Liver (tissue), 3 donors: Measurements from ENCODE around the gene PHTF1.

ENCODE experiments used
- ATF3 ChIP-seq: IDR thresholded peaks from 2 replicates; pipeline ENCODE4 v1.6.1; 2016; ENCODE audit warnings: antibody characterized with exemption
- CTCF ChIP-seq: fragments of 150-350 bp; IDR thresholded peaks from 2 replicates; pipeline ENCODE4 v1.5.1; 2017; ENCODE audit warnings: improper control_type of control experiment, low read depth, low read length; ENCODE audit not compliant: missing input control
- EGR1 ChIP-seq, 2 donors: IDR thresholded peaks; 2 replicates each; pipeline ENCODE4 v1.6.1; 2016 to 2018; ENCODE audit warnings: antibody characterized with exemption in 2 of 2, low read depth in 2 of 2
- GABPA ChIP-seq, 2 donors: IDR thresholded peaks in 1 of 2; conservative IDR thresholded peaks in 1 of 2; 2 replicates each; pipeline ENCODE4 v1.6.1; 2016; ENCODE audit warnings: antibody characterized with exemption in 2 of 2, mild to moderate bottlenecking in 1 of 2, moderate library complexity in 1 of 2
- HNF4G ChIP-seq: IDR thresholded peaks from 2 replicates; pipeline ENCODE4 v1.6.1; 2016; ENCODE audit warnings: antibody characterized with exemption
- JUND ChIP-seq, 2 donors: IDR thresholded peaks; 2 replicates each; pipeline ENCODE4 v1.6.1; 2016; ENCODE audit warnings: antibody characterized with exemption in 2 of 2
- MAX ChIP-seq: IDR thresholded peaks from 2 replicates; pipeline ENCODE4 v1.6.1; 2016; ENCODE audit warnings: antibody characterized with exemption
- REST ChIP-seq: IDR thresholded peaks from 2 replicates; pipeline ENCODE4 v1.6.1; 2016; ENCODE audit warnings: antibody characterized with exemption, mild to moderate bottlenecking
- RXRA ChIP-seq, 2 donors: IDR thresholded peaks; 2 replicates each; pipeline ENCODE4 v1.6.1; 2017 to 2018; ENCODE audit warnings: antibody characterized with exemption in 2 of 2, mild to moderate bottlenecking in 1 of 2
- YY1 ChIP-seq: IDR thresholded peaks from 2 replicates; pipeline ENCODE4 v1.6.1; 2016; ENCODE audit warnings: antibody characterized with exemption, mild to moderate bottlenecking
- ZBTB33 ChIP-seq: IDR thresholded peaks from 2 replicates; pipeline ENCODE4 v1.6.1; 2016; ENCODE audit warnings: antibody characterized with exemption
- donor health status: healthy.
- donor health status: healthy.

GRCh38 chr1:113770031-113770430 lies 10.7 kb upstream of the PHTF1 start:
- TF ChIP-seq REST = no peak
- no peak for TF ChIP-seq CTCF
- TF ChIP-seq GABPA (IDR thresholded peaks at IDR 0.05 in 1 of 2, conservative IDR thresholded peaks at IDR 0.05 in 1 of 2) = no peak
- no peak for TF ChIP-seq JUND (IDR thresholded peaks at IDR 0.05)
- no peak for TF ChIP-seq YY1
- TF ChIP-seq ATF3 = no peak
- no peak for TF ChIP-seq MAX
- no peak for TF ChIP-seq RXRA (IDR thresholded peaks at IDR 0.05)
- TF ChIP-seq ZBTB33 = no peak
- no peak for TF ChIP-seq EGR1 (IDR thresholded peaks at IDR 0.05; ENCODE audit: low read depth in 2 of 2)
- no peak for TF ChIP-seq HNF4G
